ENCODE data around the gene ZNF267. TPM values are rescaled to one million over a fixed set of nuclear protein-coding genes. Genes with fewer than 3 reads are reported as not detected.
"Not testable (repeated sequence)": the region's sequence is repeated elsewhere in the genome, so short reads cannot be mapped to it uniquely, and the experiment has no call there.

ZNF267 gene
- polyA plus RNA-seq, 3 donors = 2.6 to 10.0 (median 6.7) TPM

GRCh38 chr16:31876951-31877828 is 3.6 kb downstream of the ZNF267 start:
- 34 to 55% (median 45%) methylated on average over 5 of the region's 5 CpGs for WGBS, 3 donors
- no peak overlapping the region for H3K27ac ChIP-seq (ENCODE audit: low read depth, low read length)

GRCh38 chr16:31877876-31878642 is 4.5 kb downstream of the ZNF267 start:
- H3K27ac ChIP-seq (ENCODE audit: low read depth, low read length) = no peak overlapping the region
- 87 to 91% (median 89%) methylated on average over 9 of the region's 9 CpGs for WGBS, 3 donors

GRCh38 chr16:31879937-31880321 is 6.3 kb downstream of the ZNF267 start:
- WGBS, 3 donors = 24 to 27% (median 26%) methylated on average over 1 of the region's 1 CpG
- no peak overlapping the region for H3K27ac ChIP-seq (ENCODE audit: low read depth, low read length)

GRCh38 chr16:31880322-31880979 is 6.8 kb downstream of the ZNF267 start:
- WGBS, 3 donors = 27 to 37% (median 35%) methylated on average over 3 of the region's 3 CpGs
- no peak overlapping the region for H3K27ac ChIP-seq (ENCODE audit: low read depth, low read length)

- H3K27ac ChIP-seq (ENCODE audit: low read depth, low read length) = no peak overlapping the region
- WGBS, 3 donors = 96 to 98% (median 98%) methylated on average over 4 of the region's 4 CpGs
These were observed 12.6 kb downstream of the ZNF267 start for GRCh38 chr16:31886227-31886626.

GRCh38 chr16:31888735-31889134 is 15.1 kb downstream of the ZNF267 start:
- H3K27ac ChIP-seq (ENCODE audit: low read depth, low read length) = no peak overlapping the region

GRCh38 chr16:31892111-31892510 is 18.5 kb downstream of the ZNF267 start:
- 96 to 97% (median 97%) methylated on average over 4 of the region's 4 CpGs for WGBS, 3 donors
- not testable (repeated sequence) for H3K27ac ChIP-seq (ENCODE audit: low read depth, low read length)

GRCh38 chr16:31893824-31894223 is 20.2 kb downstream of the ZNF267 start:
- 91 to 100% (median 100%) methylated on average over 1 of the region's 1 CpG for WGBS, 3 donors
- H3K27ac ChIP-seq (ENCODE audit: low read depth, low read length) = no peak overlapping the region

- H3K27ac ChIP-seq (ENCODE audit: low read depth, low read length) = no peak overlapping the region
These were observed 23.7 kb downstream of the ZNF267 start for GRCh38 chr16:31897283-31897682.

GRCh38 chr16:31899505-31899904 is 25.9 kb downstream of the ZNF267 start:
- WGBS, 3 donors = 84 to 93% (median 92%) methylated on average over 2 of the region's 2 CpGs
- H3K27ac ChIP-seq (ENCODE audit: low read depth, low read length) = no peak overlapping the region

GRCh38 chr16:31904571-31904970 is 31.0 kb downstream of the ZNF267 start:
- 83 to 92% (median 92%) methylated on average over 2 to 3 of the region's 3 CpGs for WGBS, 3 donors
- H3K27ac ChIP-seq (ENCODE audit: low read depth, low read length) = not testable (repeated sequence)

- WGBS, 3 donors = 98 to 100% (median 100%) methylated on average over 1 of the region's 1 CpG
- H3K27ac ChIP-seq (ENCODE audit: low read depth, low read length) = no peak overlapping the region
These were observed 40.1 kb downstream of the ZNF267 start for GRCh38 chr16:31913668-31914067.

- no peak overlapping the region for H3K27ac ChIP-seq (ENCODE audit: low read depth, low read length)
- 97 to 99% (median 98%) methylated on average over 3 of the region's 3 CpGs for WGBS, 3 donors
These were observed 42.5 kb downstream of the ZNF267 start for GRCh38 chr16:31916056-31916488.

GRCh38 chr16:31920373-31920772 is 46.8 kb downstream of the ZNF267 start:
- WGBS, 3 donors = 92 to 100% (median 94%) methylated on average over 2 of the region's 2 CpGs
- no peak overlapping the region for H3K27ac ChIP-seq (ENCODE audit: low read depth, low read length)

- WGBS, 3 donors = 78 to 100% (median 94%) methylated on average over 1 of the region's 1 CpG
- H3K27ac ChIP-seq (ENCODE audit: low read depth, low read length) = not testable (repeated sequence)
These were observed 78.2 kb downstream of the ZNF267 start for GRCh38 chr16:31951806-31952205.

- not testable (repeated sequence) for H3K27ac ChIP-seq (ENCODE audit: low read depth, low read length)
- WGBS, 3 donors = 22 to 34% (median 23%) methylated on average over 2 of the region's 3 CpGs
These were observed 78.6 kb downstream of the ZNF267 start for GRCh38 chr16:31952206-31952605.

GRCh38 chr16:31956221-31956620 is 82.6 kb downstream of the ZNF267 start:
- not testable (repeated sequence) for H3K27ac ChIP-seq (ENCODE audit: low read depth, low read length)
- 11 to 49% (median 40%) methylated on average over 3 to 7 of the region's 8 CpGs for WGBS, 3 donors

- WGBS, 3 donors = 56 to 69% (median 67%) methylated on average over 22 of the region's 22 CpGs
- not testable (repeated sequence) for H3K27ac ChIP-seq (ENCODE audit: low read depth, low read length)
These were observed 86.7 kb downstream of the ZNF267 start for GRCh38 chr16:31960186-31960910.
